ENCODE data around the gene PYY. TPM values are rescaled to one million over a fixed set of nuclear protein-coding genes. Genes with fewer than 3 reads are reported as not detected.

The PYY gene
- total and polyA plus RNA-seq, 11 donors = not detected

- H3K4me3 ChIP-seq = no peak overlapping the region
- DNase-seq = no peak
- peaks cover 0 to 34% (median 9%) of the 10 kb centered on the region in 9 donors for H3K27me3 ChIP-seq
- H3K4me1 ChIP-seq = no peaks in the 10 kb centered on the region
- H3K36me3 ChIP-seq = no peaks in the 10 kb centered on the region
- ATAC-seq = no peak
- no peak overlapping the region for H3K27ac ChIP-seq
- 70 to 76% (median 72%) methylated on average over 2 of the region's 2 CpGs for WGBS, 4 donors
- TF ChIP-seq, protein P1, sequence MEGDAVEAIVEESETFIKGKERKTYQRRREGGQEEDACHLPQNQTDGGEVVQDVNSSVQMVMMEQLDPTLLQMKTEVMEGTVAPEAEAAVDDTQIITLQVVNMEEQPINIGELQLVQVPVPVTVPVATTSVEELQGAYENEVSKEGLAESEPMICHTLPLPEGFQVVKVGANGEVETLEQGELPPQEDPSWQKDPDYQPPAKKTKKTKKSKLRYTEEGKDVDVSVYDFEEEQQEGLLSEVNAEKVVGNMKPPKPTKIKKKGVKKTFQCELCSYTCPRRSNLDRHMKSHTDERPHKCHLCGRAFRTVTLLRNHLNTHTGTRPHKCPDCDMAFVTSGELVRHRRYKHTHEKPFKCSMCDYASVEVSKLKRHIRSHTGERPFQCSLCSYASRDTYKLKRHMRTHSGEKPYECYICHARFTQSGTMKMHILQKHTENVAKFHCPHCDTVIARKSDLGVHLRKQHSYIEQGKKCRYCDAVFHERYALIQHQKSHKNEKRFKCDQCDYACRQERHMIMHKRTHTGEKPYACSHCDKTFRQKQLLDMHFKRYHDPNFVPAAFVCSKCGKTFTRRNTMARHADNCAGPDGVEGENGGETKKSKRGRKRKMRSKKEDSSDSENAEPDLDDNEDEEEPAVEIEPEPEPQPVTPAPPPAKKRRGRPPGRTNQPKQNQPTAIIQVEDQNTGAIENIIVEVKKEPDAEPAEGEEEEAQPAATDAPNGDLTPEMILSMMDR (IDR thresholded peaks at IDR 0.05) = no peak
- TF ChIP-seq POLR2A (IDR thresholded peaks at IDR 0.05) = no peak
- intact Hi-C loops (cut with DNase I) = no loop called here
- H3K9me3 ChIP-seq = no peaks in the 10 kb centered on the region
Observed at GRCh38 chr17:43958748-43959352, 5.1 kb upstream of the PYY start.

DNA sequence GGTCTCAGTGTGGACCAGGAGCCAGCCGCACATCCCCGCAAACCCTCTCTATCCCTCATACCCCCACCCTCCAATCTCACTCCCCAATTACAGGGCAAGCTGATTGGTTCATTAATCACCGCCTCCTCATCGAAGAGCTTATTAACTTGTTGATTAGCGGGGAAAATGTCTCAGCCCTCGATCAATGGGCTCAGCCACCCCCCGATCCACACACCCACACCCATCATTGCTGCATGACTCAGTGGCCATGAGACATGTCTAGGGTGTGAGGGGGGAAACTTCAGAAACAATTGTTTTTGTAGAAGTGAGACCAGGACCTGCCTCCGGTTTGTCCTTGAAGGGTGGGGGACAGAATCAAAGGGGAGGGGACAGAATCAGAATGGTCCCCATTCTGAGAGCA lies 2.5 kb upstream of the PYY start:
- ATAC-seq = no peak
- Histone ChIP-seq H3K27ac (no peak overlapping the region), H3K9me3 (no peaks in the 10 kb centered on the region), H3K36me3 (no peaks in the 10 kb centered on the region), H3K4me1 (peaks cover 0 to 13% (median 3%) of the 10 kb centered on the region in 12 donors), H3K4me3 (no peak overlapping the region), H3K27me3 (peaks cover 20 to 53% (median 35%) of the 10 kb centered on the region in 9 donors)
- no peak for DNase-seq
- TF ChIP-seq, protein P1 (IDR thresholded peaks at IDR 0.05) = no peak
- TF ChIP-seq POLR2A (IDR thresholded peaks at IDR 0.05) = no peak
- WGBS, 4 donors = 80 to 93% (median 91%) methylated on average over 7 to 8 of the region's 8 CpGs
- intact Hi-C loops (cut with DNase I) = no loop called here

DNA sequence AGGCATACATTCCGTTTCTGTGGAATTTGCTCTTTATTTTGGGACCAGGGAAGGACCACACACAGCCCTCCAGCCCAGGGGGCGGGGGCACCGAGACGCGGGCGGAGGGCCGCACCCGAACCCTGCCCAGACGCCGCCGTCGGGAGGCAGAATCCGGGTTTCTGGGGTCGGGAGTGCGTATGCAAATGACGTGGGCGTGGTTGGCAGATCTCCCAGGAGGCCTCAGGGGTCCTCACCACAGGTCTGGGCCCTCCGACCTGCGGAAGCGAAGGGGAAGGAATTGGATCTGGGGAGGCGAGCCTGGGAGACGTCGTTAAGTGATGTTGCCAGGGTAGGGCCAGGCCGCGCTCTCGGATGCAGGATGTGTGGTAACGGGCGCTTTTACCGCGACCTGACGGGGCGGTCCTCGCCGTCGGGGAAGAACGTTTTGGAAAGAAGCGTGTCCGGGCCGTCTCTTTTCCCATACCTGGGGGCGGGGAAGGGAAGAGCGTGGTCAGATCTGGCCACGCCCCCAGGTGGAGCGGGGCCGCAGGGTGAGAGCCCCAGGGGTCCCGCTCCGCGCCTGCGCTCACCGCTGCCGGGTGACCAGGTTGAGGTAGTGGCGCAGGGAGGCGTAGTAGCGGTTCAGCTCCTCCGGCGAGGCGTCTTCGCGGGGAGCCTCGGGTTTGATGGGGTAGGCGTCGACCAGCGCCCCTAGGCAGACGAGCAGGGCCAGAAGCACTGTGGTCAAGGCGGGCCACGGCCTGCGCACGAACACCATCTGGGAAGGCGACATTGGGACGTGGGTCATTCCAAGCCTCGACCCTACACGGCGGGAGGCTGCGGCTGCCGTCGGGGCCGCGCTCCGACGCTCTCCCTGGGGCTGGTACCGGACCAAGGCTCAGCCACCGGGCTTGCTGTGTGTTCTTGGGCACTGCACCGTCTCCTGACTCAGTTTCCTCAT lies 745 bp downstream of the PYY start:
- no peaks in the 10 kb centered on the region for H3K9me3 ChIP-seq
- 5 to 9% (median 6%) methylated on average over 35 to 82 of the region's 82 CpGs for WGBS, 4 donors

DNA sequence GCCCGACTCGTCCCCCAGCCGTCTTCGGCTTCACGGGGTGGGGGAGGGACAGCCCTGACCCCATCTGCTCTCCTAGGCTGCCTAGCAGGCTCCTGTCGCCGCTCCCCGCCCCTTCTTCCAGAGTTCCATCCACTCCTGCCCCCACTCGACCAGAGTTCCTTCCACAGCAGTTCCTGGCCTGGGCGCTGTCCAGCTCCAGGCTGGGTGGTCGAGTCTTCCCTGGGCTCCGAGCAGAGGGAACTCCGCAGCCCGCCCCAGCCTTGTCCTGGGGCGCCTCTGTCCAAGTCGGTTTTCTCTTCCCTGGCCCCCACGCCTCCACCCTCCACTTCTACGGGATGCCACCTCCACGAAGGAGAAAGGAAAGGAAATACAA lies 1.4 kb downstream of the PYY start:
- intact Hi-C loops (cut with DNase I) = loop anchor here in 1 of 10 donors (2.0 kb wide), 1 partner anchor 38 kb away; no protein-coding TSS in a partner anchor
- DNase-seq = no peak

More for the DNA sequence above, 745 bp downstream of the PYY start:
- H3K36me3 ChIP-seq = no peaks in the 10 kb centered on the region
- no peak for DNase-seq
- H3K4me1 ChIP-seq = peaks cover 0 to 13% (median 3%) of the 10 kb centered on the region in 12 donors
- intact Hi-C loops (cut with DNase I) = loop anchor here in 1 of 10 donors (2.0 kb wide), 1 partner anchor 38 kb away; no protein-coding TSS in a partner anchor
- ATAC-seq = no peak
- peak overlapping the region in 2 of 12 donors; percentile 25 for H3K4me3 ChIP-seq
- H3K27me3 ChIP-seq = peaks cover 24 to 72% (median 45%) of the 10 kb centered on the region in 9 donors
- no peak for TF ChIP-seq POLR2A (IDR thresholded peaks at IDR 0.05)
- no peak overlapping the region for H3K27ac ChIP-seq

GRCh38 chr17:43951750-43952149 lies 2.0 kb downstream of the PYY start:
- Histone ChIP-seq H3K4me1 (peaks cover 0 to 13% (median 3%) of the 10 kb centered on the region in 12 donors), H3K9me3 (no peaks in the 10 kb centered on the region), H3K27ac (no peak overlapping the region), H3K27me3 (peaks cover 24 to 80% (median 45%) of the 10 kb centered on the region in 9 donors), H3K4me3 (no peak overlapping the region), H3K36me3 (no peaks in the 10 kb centered on the region)
- ATAC-seq (no peak), DNase-seq (no peak)
- TF ChIP-seq, protein P1 (IDR thresholded peaks at IDR 0.05) = no peak
- TF ChIP-seq POLR2A (IDR thresholded peaks at IDR 0.05) = no peak
- intact Hi-C loops (cut with DNase I) = loop anchor here in 1 of 10 donors (2.0 kb wide), 1 partner anchor 39 kb away; no protein-coding TSS in a partner anchor
- 61 to 72% (median 69%) methylated on average over 4 of the region's 4 CpGs for WGBS, 4 donors

More for the DNA sequence above, 1.4 kb downstream of the PYY start:
- H3K36me3 ChIP-seq = no peaks in the 10 kb centered on the region
- no peak for ATAC-seq
- no peak overlapping the region for H3K27ac ChIP-seq
- no peak for TF ChIP-seq POLR2A (IDR thresholded peaks at IDR 0.05)
- H3K4me3 ChIP-seq = peak overlapping the region in 1 of 12 donors; percentile 25
- peaks cover 0 to 13% (median 3%) of the 10 kb centered on the region in 12 donors for H3K4me1 ChIP-seq
- WGBS, 4 donors = 7 to 12% (median 10%) methylated on average over 14 to 19 of the region's 19 CpGs
- peaks cover 24 to 77% (median 45%) of the 10 kb centered on the region in 9 donors for H3K27me3 ChIP-seq
- H3K9me3 ChIP-seq = no peaks in the 10 kb centered on the region

Data from heart left ventricle (tissue), 16 donors.